Measurements from ENCODE around the gene DCLK2. TPM values are rescaled to one million over a fixed set of nuclear protein-coding genes. Genes with fewer than 3 reads are reported as not detected.

The DCLK2 gene
- total RNA-seq, 1 donor from 2014 or later, result 2.7 TPM

DNA sequence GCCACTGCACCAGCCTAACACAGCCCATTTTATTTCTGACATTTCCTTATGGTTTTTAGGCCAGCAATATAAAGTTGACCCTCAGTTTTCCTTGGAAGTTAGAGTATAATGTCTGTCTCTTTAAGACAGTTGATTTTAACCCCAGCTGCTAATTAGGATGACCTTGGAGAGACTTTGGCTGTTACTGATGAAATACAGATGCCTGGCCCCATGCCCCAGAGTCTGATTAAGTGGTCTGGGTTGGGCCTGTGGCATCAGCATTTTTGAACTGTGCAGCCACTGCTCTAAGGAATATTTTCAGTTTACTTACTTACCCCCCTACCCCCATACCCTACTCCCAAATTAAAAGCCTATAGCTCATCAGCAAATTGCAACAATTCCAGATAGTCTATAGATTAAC, 85.8 kb downstream of the DCLK2 start:
- TF ChIP-seq, protein P1, sequence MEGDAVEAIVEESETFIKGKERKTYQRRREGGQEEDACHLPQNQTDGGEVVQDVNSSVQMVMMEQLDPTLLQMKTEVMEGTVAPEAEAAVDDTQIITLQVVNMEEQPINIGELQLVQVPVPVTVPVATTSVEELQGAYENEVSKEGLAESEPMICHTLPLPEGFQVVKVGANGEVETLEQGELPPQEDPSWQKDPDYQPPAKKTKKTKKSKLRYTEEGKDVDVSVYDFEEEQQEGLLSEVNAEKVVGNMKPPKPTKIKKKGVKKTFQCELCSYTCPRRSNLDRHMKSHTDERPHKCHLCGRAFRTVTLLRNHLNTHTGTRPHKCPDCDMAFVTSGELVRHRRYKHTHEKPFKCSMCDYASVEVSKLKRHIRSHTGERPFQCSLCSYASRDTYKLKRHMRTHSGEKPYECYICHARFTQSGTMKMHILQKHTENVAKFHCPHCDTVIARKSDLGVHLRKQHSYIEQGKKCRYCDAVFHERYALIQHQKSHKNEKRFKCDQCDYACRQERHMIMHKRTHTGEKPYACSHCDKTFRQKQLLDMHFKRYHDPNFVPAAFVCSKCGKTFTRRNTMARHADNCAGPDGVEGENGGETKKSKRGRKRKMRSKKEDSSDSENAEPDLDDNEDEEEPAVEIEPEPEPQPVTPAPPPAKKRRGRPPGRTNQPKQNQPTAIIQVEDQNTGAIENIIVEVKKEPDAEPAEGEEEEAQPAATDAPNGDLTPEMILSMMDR (conservative IDR thresholded peaks at IDR 0.05; ENCODE audit: low read depth, low read length), result no peak
- H3K4me3 ChIP-seq (ENCODE audit: low read depth, low read length), result no peak overlapping the region
- DNase-seq (ENCODE audit: low read depth), result no peak

DNA sequence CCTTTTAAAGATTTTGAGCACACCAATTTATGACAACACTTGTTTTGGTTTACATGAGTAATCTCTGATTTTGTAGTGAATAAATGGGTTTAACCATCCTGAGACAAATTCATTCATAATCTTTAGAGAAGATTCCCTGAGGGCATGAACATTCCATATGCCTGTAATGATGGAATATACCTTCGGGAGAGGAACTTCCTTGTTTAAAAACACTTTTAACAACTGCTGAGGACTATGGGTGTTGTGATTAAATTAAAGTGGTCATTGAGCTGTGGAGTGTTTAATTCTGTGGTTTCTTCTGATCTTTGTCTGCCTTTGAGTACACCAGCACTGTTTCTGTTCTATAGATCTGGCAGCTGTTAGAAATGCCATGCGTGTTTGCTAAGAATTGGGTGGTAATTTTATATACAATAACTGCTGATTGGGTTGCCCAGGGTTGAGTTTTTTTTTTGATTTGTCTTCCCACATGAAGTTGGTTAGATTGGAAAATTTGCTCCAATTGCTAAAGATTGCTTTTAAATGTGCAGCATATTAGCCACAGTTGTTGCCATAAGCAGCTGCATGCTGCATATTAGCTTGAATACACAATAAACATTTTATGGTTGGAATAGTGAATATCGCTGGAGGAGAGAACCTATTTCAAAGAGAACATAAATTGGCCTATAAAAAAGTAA, 86.8 kb downstream of the DCLK2 start:
- no peak for DNase-seq (ENCODE audit: low read depth)
- no peak overlapping the region for H3K4me3 ChIP-seq (ENCODE audit: low read depth, low read length)
- TF ChIP-seq, protein P1 (conservative IDR thresholded peaks at IDR 0.05; ENCODE audit: low read depth, low read length), result no peak

DNA sequence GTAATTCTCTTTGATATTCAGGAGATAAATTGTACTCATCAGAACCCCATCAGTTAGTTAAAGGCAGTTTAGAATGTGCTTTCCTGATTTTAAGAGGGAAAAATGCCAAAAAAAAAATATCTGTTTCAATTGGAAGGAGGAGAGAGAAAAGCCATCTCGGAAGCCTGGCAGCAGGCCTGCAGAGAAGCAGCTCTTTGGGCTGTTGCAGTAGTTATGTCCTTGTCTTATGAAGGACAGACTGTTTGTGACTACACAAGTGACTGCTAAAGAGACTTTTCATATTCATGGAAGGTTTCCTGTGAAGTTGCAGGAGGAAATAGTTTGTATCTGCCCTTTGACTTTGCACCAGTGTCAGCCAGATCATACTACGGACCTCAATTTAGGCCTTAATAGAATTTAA, 88.8 kb downstream of the DCLK2 start:
- TF ChIP-seq, protein P1 (conservative IDR thresholded peaks at IDR 0.05; ENCODE audit: low read depth, low read length), result no peak
- no peak overlapping the region for H3K4me3 ChIP-seq (ENCODE audit: low read depth, low read length)
- no peak for DNase-seq (ENCODE audit: low read depth)

DNA sequence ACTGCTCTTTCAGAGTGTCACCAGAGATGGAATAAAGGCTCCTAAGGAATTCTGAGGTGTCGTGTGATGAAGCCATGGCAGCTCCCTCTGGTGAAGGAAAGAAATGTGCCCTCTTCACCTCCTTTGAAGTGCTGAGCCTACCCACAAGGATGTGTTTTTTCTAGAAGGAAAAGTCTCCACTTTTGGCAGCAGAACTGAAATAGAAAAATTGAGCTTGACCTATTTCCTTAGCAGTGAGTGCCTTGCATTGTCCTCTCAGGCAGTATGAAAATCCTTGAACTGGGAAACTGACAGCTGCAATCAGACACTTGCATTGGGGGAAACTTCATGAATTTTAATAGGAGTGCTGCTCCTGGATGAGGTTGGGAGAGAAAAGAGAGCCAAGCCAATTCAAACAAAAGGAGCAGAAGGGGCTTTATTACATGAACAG, 95.2 kb downstream of the DCLK2 start:
- TF ChIP-seq, protein P1 (conservative IDR thresholded peaks at IDR 0.05; ENCODE audit: low read depth, low read length), result no peak
- no peak for DNase-seq (ENCODE audit: low read depth)
- H3K4me3 ChIP-seq (ENCODE audit: low read depth, low read length), result no peak overlapping the region

DNA sequence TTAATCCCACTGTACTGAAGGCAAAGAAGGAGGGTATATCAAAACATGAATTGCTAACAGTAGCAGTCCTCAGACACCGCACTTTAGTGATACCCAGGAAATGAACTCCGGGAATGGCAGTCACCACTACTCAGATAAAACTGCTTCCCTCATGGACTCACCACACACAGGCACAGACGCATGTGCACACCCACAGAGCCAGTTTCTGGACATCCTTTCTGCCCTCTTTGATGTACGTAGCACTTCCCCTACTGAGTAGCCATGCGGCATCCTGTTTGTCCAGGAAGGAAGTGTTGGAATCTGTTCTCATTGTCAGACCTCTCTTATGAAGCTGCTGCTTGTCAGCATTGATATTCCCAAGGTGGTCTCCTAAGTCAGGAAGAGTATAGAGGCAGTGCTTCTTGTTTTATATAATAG, 95.7 kb downstream of the DCLK2 start:
- TF ChIP-seq, protein P1 (conservative IDR thresholded peaks at IDR 0.05; ENCODE audit: low read depth, low read length), result no peak
- H3K4me3 ChIP-seq (ENCODE audit: low read depth, low read length), result no peak overlapping the region
- DNase-seq (ENCODE audit: low read depth), result no peak

DNA sequence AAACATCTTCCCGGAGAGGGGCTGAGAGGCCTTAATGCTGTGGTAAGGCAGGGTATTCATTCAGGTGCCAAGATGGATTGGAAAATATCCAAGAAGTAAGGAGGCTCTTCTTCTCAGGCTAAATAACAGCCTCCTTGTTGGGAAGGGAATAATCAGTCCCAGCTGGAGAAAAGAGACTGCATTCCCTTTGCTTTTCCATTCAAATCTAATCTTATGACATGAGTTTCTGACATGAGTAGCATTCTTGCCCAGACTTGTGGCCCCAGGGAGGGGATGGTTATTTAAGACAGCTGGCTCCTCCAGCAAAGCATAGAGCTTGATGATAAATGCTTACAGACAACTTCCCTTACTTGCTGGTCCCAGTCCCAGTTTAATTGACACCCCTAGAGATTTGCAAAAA, 98.3 kb downstream of the DCLK2 start:
- no peak for DNase-seq (ENCODE audit: low read depth)
- no peak overlapping the region for H3K4me3 ChIP-seq (ENCODE audit: low read depth, low read length)

More for the DNA sequence above, 98.3 kb downstream of the DCLK2 start:
- TF ChIP-seq, protein P1 (conservative IDR thresholded peaks at IDR 0.05; ENCODE audit: low read depth, low read length), result no peak
